ENCODE measurements around the gene ST8SIA6.
"Not testable (repeated sequence)": the region's sequence is repeated elsewhere in the genome, so short reads cannot be mapped to it uniquely, and the experiment has no call there.

ST8SIA6 gene

DNA sequence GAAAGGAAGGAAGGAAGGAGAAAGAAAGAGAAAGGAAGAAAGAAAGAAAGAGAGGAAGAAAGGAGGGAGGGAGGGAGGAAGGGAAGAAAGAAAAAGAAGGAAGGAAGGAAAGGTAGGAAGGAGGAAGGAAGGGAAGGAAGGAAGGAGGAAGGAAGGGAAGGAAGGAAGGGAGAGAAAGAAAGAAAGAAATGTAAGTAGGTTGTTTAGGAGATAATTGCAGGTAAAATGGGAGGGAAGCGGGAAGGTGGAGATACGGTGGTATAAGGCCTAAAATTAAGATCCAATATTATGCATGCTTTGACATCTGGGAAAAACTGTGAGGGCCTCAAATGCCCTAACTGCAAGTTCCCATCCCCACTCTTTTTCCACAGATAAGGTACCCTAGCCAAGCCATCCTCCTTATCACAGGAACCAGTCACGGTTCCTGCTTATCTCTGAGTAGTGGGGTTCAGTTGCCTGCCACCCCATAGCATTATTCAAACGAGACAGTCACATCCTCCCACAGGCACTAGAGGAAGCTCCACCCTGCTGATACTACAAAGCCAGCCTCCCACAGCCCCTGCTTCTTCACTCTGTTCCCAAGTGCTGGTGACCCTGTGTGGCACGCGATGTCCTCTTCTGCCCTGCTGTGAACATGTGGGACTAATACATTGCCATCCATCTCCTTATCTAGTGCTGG, 28.7 kb downstream of the ST8SIA6 start:
- DNase-seq: peak; percentile 67

DNA sequence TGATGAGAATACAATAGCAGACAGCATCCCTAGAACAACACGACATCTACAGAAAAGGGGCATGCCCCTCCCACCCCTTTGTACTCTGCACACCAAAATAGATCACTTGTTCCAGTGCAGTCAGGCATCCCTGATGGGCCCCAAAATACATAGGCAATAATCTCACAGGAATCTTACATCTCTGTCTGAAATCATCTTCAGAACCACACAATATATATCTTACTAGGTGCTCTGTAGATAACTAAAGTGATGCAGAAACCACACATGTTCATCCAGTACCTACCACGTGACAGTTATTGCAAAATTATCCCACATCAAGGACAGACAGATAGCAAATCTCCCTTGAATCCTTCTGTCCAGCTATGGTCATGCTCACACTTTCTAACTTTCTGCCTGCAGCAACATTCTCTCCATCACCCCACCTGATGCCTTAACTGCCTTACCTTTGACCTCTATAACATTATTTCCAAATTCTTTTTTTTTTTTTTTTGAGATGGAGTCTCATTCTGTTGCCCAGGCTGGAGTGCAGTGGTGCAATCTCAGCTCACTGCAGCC, 30.7 kb downstream of the ST8SIA6 start:
- DNase-seq: no peak

DNA sequence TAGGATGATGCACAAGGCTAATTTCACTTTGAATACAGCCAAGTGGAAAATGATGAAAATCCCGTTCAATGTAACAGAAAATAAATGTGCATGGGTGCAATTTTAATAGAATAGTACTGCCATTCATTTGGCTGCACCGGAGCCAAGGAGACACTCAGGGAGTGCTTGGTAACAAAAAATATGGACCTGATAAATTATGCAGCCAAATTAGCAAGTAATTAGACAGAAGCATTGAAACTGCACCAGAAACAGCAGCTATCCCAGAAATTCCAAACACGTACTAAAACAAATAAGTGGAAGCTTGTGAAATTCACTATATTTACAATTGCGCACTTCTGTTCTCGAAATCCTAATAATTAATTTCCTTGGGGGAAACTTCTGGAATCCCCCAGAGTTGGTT, 31.5 kb downstream of the ST8SIA6 start:
- DNase-seq: no peak

DNA sequence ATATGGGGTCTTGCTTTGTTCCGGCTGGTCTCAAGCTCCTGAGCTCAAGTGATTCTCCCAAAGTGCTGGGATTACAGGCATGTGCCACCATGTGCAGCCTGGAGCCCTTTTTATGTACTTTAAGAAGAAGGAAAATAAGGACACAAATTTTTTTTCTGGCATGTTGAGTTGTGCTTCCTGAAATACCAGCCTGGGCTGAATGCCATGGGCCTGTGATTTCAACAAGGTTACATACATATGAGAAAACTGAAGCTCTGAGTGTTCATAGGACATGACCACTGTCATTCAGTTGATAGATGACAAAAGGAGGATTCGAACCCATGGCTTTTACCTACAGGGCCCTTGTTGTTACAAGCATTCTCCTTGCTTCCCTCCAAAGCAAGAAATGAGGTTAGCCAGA, 36.1 kb downstream of the ST8SIA6 start:
- DNase-seq: no peak

DNA sequence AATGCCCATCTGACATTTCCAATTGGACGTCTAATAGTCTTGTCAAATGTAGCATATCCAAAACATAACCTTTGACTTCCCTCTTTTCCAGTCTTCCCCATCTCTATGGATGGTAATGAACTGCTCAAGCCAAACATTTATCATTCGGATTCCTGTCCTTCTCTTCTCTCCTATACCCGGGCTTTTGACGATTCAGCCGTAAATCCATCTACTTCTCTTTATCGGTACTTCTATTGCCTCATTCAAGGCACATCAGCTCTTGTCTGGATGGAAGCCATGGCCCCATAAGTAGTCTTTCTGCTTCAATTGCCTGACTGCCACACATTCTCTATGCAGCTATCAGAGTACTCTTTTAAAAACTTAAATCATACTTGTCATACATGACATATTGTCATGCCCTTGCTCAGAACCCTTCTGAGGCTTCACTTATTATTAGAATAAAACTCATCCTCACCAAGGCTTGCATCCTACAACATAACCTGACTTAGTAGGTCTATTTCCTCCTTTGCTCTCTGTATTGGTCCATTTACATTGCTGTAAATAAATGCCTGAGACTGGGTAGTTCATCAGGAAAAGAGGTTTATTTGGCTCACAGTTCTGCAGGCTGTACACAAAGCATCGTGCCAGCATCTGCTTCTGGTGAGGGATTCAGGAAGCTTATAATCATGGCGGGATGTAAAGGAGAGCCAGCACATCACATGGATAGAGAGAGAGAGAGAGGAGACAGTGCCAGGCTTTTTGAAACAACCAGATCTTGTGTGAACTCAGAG, 37.8 kb downstream of the ST8SIA6 start:
- no peak for DNase-seq

DNA sequence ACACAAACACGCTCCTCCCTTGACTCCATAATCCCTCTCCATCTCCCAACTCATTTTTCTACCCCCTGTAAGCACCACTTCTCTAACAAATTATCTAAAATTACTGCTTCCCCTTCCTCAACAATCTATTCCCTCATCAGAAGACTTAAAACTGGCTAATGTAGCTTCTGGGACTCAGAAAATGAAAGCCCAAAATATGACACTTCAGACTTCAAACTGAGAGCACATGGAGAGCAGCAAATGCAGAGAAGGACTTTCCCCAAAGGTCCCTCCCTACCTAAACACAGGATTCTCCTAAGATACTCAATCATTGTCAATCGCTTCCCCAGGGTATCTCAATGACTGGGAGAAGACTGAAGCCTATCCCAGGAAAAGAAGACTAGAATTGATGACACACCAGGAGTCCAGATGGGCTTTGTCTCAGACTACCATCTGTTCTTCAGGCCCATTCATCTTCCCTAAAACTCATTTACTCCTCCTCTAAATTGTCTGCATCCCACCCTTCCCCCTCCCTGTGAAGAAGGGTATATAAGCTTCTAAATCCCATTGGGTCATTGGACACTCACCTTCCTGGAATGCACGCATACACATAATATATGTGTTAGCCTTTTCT, 39.2 kb downstream of the ST8SIA6 start:
- no peak for DNase-seq

DNA sequence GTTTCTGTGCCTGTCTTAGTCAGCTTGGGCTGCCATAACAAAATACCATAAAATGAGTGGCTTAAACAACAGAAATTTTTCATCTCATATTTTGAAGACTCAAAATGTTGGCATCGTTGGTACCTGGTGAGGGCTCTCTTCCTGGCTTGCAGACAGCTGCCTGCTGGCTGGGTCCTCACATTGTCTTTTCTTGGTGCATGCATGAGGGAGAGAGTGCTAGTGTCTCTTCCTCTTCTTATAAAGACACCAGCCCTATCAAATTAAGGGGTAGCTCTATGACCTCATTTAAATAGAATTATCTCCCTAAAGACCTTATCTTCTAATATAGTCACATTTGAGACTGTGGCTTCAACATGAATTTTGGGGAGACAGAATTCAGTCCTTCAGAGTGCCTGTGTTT, 39.9 kb downstream of the ST8SIA6 start:
- DNase-seq: no peak

DNA sequence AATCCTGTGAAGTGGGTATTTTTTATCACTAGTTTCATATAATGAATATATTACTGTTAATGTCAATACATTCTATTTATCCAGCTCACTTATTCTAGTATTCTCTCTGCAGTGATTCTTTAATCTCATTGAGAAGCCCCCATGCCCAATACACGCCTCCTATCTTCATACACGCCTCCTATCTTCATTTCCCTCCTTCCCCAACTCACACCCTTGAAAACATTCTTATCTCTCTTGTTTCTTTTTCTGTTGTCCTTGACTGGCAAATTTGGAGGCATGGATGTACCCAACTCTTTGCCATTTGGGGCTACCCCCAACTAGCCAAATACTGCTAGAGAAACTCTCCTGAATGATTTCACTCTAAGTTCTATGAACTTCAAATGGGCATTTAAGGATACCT, 40.5 kb downstream of the ST8SIA6 start:
- no peak for DNase-seq

DNA sequence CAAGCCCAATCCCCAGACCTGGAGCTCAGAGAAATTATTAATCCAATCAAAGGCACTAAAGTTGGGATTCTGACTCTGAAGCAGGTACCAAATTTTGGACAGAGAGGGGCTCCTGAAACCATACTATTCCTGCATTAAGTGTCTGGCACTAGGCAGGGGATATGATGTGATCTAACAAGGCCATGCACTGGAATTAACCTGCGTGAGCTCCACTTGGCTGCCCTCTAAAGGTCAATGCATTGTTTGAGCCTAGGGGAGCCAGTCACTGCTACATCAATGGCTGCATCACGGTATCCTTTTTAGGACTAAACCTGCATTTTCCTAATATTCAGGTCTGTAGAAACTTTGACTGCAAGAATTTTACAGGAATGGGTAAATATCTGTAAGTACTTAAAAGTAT, 42.1 kb downstream of the ST8SIA6 start:
- DNase-seq: no peak

DNA sequence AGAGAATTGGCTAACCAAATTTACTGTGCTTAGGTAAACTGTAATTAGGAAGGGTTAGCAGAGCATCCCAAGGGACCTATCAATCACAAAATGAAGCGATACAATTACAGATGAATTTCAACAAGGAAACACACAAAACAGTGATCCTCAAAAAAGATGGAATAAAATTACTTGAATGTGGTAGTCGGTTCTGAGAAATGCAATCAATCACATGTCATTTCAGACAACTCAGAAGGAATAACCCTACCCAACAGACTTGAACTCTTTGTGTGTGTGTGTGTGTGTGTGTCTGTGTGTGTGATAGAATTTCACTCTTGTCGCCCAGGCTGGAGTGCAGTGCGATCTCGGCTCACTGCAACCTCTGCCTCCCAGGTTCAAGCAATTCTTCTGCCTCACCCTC, 43.5 kb downstream of the ST8SIA6 start:
- DNase-seq: no peak

DNA sequence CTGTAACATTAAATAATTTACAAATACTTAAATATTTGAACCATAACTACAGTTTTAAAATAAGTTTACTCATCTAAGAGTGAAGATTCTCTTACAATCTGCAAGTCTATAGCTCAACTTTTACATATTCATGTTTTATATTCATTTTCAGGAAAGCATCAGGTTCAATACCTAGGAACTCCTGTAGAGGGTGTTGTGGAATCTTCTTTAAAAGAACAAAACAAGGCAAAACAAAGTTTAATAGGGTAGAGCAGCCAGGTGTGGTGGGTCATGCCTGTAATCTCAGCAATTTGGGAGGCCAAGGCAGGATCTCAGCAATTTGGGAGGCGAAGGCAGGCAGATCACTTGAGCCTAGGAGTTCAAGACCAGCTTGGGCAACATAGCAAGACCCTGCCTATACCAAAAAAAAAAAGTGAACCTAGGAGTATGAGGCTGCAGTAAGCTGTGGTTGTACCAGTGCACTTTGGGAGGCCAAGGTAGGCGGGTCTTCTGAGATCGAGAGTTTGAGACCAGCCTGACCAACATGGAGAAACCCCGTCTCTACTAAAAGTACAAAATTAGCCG, 45.1 kb downstream of the ST8SIA6 start:
- no peak for DNase-seq

DNA sequence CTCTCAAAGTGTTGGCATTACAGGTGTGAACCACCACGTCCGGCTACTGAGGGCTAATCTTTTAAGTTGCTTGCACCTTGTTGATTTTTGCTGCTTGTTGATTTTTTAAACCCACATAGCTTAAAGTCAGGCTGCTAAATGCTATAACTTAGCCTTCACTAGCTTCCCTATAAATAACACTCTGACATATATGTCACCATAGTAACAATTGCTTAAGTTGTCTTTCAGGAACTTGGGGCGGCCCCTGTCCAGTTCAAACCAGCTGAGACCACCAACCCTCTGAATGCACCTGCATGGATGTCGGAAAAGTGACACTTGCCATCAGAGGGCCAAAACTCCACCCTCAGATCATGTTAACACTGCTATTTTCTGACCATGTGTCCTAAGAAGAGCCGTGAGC, 47.3 kb downstream of the ST8SIA6 start:
- no peak for DNase-seq

DNA sequence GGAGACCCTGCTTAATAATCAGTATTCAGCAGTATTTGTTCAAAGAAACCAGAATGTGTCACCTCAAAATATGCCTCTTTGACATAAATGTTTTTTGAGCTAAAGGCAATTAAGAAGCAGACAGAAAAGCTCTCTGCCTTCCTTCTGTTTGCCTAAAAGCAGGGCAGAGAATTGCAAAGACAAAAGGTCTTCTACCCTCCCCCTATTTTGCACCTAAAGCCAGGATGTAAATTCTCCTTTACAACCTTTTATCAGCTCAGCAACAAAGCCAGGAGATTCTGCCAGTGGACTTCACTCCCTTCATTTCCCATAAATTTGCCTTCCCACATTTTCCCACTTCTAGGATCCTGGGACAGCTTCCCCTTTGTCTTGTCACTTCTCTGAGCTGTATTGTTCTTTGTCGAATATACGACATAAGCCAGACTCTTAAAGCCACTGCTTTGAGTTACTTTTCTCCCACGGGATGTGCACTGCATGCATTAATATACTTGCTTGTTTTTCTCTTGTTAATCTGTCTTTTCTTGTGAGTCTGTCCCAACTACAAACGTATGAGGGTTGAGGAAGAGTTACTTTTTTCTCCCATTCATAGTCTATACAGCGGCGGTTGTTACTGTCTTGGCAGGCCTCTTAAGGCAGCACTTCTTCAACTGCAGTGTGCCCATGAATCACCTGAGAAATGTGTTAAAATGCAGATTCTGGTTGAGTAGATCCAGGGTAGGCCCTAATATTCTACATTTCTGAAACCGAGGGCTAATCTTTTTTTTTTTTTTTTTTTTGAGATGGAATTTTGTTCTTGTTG, 48.2 kb downstream of the ST8SIA6 start:
- no peak for DNase-seq

DNA sequence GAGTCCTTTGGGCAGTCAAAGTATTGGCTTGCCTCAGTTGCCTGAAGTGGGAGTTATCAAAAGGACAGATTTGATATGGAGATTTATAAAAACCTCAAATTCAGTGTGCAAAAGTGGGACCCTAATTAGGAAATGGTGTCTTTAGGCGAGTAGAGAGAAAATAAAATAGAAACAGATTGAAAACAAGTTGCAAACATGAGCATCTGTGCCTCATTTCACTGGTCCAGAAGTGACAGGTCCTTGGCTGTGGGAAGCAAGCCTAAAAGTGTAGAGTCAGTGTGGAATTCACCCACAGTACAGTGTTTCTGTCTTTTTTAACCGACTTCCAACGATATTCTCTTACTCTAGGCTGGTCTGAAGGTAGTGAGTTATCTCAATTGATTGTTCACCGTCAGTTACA, 51.2 kb downstream of the ST8SIA6 start:
- DNase-seq: no peak

DNA sequence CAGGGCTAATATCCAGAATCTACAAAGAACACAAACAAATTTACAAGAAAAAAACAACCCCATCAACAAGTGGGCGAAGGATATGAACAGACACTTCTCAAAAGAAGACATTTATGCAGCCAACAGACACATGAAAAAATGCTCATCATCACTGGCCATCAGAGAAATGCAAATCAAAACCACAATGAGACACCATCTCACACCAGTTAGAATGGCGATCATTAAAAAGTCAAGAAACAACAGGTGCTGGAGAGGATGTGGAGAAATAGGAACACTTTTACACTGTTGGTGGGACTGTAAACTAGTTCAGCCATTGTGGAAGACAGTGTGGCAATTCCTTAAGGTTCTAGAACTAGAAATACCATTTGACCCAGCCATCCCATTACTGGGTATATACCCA, 52.4 kb downstream of the ST8SIA6 start:
- DNase-seq: not testable (repeated sequence)

DNA sequence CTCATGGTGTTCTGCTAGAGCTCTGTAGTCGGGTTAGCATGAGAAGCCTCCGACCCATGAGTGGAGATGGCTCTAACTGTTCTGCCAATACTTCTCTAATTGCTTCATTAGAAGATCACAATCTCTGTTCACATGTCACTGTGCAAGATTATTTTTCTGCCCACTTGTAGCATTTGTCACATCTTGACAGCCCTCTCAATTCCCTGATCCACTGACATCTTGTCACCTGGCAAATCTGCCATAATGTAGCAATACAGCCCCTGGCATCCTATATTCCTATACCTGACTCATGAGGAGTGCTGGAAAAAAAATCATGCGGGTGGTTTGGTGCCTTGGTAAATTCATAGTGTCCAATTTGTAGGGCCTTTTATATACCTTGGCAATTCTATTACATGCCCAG, 58.4 kb downstream of the ST8SIA6 start:
- DNase-seq: no peak

DNA sequence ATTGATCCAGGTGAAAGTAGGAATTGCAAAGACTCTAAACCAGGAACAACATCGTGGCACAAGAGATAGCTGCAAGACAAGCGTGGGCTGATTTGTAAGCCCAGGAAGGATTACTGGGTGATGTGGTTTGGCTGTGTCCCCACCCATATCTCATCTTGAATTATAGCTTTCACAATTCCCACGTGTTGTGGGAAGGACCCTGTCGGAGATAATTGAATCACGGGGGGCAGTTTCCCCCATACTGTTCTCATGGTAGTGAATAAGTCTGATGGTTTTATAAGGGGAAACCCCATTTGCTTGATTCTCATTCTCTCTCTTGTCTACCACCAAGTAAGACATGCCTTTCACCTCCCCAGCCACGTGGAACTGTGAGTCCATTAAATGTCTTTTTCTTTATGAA, 59.5 kb downstream of the ST8SIA6 start:
- no peak for DNase-seq

DNA sequence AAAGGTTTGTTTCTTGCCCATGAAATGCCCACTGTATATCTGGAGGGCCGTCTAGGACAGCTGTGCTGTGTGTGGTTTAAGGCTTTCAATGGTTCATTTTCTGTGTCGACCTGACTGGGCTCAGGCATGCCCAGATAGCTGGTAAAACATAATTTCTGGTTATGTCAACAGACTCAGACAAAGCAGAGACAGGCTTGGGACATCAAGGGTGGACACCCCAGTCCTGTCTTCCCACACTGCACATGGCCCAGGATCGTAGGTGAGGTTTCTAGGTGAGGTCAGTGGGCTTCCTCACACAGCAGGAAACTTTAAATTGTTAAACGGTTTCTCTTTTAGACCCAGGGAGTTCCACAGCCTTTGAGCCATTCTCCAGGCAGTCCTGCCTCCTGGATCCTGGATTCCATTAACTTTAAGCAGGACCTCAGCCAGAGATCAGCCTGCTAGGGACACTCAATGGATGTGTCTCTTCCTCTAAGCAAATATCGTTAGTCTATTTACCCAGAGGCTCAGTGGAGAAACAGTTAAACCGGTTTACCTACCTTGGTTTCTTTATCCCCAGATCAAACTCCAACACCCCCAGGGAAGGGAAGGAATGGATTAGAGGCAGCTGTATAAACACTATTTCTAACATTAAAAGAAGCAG, 66.4 kb downstream of the ST8SIA6 start:
- no peak for DNase-seq

DNA sequence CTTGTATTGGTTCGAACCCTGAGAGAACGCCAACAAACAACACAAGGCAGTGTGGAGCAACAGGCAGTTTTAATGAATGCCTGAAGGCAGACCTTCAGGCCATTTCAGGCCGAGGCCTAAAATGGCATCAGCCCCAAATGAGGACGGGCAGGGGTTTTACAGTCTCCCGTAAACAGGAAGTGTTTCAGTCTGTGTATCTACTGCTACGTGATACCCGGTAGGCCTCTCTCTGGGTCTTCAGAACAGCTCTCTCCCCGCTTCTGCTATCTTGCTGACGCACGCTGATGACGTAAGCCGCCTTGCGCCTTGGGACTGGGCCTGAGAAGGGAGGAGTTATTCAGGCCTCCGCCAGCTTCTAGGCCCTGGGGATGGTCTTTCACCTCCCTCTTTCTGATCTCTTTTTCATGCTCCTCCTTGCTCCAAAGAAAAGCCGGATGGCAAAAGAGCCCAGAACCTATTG, 67.7 kb downstream of the ST8SIA6 start:
- DNase-seq: no peak

DNA sequence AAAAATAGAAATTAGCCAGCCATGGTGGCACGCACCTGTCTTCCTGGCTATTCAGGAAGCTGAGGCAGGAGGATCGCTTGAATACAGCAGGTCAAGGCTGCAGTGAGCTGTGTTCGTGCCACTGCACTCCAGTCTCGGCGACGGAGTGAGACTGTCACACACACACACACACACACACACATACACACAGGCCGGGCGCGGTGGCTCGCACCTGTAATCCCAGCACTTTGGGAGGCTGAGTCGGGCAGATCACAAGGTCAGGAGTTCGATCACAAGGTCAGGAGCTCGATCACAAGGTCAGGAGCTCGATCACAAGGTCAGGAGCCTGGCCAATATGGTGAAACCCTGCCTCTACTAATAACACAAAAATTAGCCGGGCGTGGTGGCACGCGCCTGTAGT, 68.4 kb downstream of the ST8SIA6 start:
- DNase-seq: no peak

DNA sequence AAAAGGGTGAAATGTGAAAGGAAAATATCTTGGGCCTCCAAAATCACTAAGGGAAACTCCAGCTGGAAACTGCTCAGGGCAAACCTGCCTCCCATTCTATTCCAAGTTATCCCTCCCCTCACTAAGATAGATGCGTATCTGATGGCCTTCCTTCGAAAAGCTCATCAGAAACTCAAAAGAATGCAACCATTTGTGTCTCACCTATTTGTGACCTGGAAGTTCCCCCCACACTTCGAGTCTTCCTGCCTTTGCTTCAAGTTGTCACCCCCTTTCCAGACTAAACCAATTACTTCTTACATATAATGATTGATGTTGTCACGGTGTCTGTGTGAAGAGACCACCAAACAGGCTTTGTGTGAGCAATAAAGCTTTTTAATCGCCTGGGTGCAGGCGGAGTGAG, 69.3 kb downstream of the ST8SIA6 start:
- no peak for DNase-seq

Data from activated CD8-positive, alpha-beta memory T cell treated with anti-CD3 and anti-CD28 coated beads for 24 hours (primary cell).